ENCODE results near the gene PCDHGB6.

PCDHGB6 gene

DNA sequence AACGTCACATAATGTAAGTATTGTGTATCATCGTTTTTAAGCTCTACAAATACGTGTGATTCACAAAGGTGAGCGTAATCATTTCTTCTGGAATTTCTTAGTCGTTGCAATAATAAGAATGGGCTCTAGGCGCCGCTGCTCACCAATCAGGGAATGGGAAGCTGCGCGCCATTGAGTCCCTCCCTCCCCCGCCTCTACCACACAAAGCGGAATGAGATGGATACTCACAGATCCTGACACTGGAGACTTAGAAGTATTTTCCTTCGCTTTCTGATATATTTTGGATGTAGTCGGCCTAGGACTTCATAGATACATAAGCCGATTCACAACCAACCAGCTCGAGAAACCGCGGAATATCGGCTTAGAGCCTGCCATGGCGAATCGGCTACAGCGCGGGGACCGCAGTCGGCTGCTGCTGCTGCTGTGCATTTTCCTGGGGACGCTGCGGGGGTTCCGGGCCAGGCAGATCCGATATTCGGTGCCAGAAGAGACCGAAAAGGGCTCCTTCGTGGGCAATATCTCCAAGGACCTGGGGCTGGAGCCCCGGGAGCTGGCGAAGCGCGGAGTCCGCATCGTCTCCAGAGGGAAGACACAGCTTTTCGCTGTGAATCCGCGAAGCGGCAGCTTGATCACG lies 13.2 kb downstream of the PCDHGB6 start, which contains the start of gene PCDHGA11 (continued):
- no peak for TF ChIP-seq TSHZ1 (tag by site-specific recombination; IDR thresholded peaks at IDR 0.05; ENCODE audit: borderline replicate concordance)
- no peak for TF ChIP-seq ZNF133 (tag by site-specific recombination; IDR thresholded peaks at IDR 0.05)
- TF ChIP-seq, protein P1, sequence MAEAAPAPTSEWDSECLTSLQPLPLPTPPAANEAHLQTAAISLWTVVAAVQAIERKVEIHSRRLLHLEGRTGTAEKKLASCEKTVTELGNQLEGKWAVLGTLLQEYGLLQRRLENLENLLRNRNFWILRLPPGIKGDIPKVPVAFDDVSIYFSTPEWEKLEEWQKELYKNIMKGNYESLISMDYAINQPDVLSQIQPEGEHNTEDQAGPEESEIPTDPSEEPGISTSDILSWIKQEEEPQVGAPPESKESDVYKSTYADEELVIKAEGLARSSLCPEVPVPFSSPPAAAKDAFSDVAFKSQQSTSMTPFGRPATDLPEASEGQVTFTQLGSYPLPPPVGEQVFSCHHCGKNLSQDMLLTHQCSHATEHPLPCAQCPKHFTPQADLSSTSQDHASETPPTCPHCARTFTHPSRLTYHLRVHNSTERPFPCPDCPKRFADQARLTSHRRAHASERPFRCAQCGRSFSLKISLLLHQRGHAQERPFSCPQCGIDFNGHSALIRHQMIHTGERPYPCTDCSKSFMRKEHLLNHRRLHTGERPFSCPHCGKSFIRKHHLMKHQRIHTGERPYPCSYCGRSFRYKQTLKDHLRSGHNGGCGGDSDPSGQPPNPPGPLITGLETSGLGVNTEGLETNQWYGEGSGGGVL (tag by site-specific recombination; IDR thresholded peaks at IDR 0.05) = no peak
- TF ChIP-seq YY2 (tag by site-specific recombination; IDR thresholded peaks at IDR 0.05) = no peak
- TF ChIP-seq ZNF670 (tag by site-specific recombination; IDR thresholded peaks at IDR 0.05; ENCODE audit: low read depth) = no peak
- no peak for TF ChIP-seq WT1 (tag by site-specific recombination; IDR thresholded peaks at IDR 0.05)
- no peak for TF ChIP-seq ZNF514 (tag by site-specific recombination; IDR thresholded peaks at IDR 0.05)
- TF ChIP-seq ZNF311 (tag by site-specific recombination; IDR thresholded peaks at IDR 0.05; ENCODE audit: borderline replicate concordance) = no peak
- TF ChIP-seq ZEB2 (tag by site-specific recombination; IDR thresholded peaks at IDR 0.05) = 0 out of 2 replicates have a peak, but pooled peaks have one; percentile 21
- TF ChIP-seq ZBTB8A (tag by site-specific recombination; IDR thresholded peaks at IDR 0.05) = no peak
- no peak for TF ChIP-seq ZSCAN16 (tag by site-specific recombination; IDR thresholded peaks at IDR 0.05)
- TF ChIP-seq, protein P2, sequence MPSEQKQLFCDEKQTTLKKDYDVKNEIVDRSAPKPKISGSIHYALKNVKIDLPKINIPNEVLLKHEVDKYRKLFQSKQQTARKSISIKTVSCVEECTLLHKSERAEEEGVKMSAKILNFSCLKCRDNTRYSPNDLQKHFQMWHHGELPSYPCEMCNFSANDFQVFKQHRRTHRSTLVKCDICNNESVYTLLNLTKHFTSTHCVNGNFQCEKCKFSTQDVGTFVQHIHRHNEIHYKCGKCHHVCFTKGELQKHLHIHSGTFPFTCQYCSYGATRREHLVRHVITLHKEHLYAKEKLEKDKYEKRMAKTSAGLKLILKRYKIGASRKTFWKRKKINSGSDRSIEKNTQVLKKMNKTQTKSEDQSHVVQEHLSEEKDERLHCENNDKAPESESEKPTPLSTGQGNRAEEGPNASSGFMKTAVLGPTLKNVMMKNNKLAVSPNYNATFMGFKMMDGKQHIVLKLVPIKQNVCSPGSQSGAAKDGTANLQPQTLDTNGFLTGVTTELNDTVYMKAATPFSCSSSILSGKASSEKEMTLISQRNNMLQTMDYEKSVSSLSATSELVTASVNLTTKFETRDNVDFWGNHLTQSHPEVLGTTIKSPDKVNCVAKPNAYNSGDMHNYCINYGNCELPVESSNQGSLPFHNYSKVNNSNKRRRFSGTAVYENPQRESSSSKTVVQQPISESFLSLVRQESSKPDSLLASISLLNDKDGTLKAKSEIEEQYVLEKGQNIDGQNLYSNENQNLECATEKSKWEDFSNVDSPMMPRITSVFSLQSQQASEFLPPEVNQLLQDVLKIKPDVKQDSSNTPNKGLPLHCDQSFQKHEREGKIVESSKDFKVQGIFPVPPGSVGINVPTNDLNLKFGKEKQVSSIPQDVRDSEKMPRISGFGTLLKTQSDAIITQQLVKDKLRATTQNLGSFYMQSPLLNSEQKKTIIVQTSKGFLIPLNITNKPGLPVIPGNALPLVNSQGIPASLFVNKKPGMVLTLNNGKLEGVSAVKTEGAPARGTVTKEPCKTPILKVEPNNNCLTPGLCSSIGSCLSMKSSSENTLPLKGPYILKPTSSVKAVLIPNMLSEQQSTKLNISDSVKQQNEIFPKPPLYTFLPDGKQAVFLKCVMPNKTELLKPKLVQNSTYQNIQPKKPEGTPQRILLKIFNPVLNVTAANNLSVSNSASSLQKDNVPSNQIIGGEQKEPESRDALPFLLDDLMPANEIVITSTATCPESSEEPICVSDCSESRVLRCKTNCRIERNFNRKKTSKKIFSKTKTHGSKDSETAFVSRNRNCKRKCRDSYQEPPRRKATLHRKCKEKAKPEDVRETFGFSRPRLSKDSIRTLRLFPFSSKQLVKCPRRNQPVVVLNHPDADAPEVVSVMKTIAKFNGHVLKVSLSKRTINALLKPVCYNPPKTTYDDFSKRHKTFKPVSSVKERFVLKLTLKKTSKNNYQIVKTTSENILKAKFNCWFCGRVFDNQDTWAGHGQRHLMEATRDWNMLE (tag by site-specific recombination; conservative IDR thresholded peaks at IDR 0.05; ENCODE audit: low read depth) = no peak
- TF ChIP-seq ZNF214 (tag by site-specific recombination; IDR thresholded peaks at IDR 0.05; ENCODE audit: borderline replicate concordance) = no peak
- no peak for TF ChIP-seq ZNF211 (tag by site-specific recombination; IDR thresholded peaks at IDR 0.05; ENCODE audit: low read depth)
- no peak for TF ChIP-seq PRDM1 (tag by site-specific recombination; IDR thresholded peaks at IDR 0.05)
- TF ChIP-seq ZNF350 (tag by site-specific recombination; IDR thresholded peaks at IDR 0.05) = no peak
- TF ChIP-seq, protein P3, sequence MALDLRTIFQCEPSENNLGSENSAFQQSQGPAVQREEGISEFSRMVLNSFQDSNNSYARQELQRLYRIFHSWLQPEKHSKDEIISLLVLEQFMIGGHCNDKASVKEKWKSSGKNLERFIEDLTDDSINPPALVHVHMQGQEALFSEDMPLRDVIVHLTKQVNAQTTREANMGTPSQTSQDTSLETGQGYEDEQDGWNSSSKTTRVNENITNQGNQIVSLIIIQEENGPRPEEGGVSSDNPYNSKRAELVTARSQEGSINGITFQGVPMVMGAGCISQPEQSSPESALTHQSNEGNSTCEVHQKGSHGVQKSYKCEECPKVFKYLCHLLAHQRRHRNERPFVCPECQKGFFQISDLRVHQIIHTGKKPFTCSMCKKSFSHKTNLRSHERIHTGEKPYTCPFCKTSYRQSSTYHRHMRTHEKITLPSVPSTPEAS (tag by site-specific recombination; IDR thresholded peaks at IDR 0.05) = no peak
- no peak for TF ChIP-seq OSR2 (tag by site-specific recombination; IDR thresholded peaks at IDR 0.05)
- TF ChIP-seq, protein P4, sequence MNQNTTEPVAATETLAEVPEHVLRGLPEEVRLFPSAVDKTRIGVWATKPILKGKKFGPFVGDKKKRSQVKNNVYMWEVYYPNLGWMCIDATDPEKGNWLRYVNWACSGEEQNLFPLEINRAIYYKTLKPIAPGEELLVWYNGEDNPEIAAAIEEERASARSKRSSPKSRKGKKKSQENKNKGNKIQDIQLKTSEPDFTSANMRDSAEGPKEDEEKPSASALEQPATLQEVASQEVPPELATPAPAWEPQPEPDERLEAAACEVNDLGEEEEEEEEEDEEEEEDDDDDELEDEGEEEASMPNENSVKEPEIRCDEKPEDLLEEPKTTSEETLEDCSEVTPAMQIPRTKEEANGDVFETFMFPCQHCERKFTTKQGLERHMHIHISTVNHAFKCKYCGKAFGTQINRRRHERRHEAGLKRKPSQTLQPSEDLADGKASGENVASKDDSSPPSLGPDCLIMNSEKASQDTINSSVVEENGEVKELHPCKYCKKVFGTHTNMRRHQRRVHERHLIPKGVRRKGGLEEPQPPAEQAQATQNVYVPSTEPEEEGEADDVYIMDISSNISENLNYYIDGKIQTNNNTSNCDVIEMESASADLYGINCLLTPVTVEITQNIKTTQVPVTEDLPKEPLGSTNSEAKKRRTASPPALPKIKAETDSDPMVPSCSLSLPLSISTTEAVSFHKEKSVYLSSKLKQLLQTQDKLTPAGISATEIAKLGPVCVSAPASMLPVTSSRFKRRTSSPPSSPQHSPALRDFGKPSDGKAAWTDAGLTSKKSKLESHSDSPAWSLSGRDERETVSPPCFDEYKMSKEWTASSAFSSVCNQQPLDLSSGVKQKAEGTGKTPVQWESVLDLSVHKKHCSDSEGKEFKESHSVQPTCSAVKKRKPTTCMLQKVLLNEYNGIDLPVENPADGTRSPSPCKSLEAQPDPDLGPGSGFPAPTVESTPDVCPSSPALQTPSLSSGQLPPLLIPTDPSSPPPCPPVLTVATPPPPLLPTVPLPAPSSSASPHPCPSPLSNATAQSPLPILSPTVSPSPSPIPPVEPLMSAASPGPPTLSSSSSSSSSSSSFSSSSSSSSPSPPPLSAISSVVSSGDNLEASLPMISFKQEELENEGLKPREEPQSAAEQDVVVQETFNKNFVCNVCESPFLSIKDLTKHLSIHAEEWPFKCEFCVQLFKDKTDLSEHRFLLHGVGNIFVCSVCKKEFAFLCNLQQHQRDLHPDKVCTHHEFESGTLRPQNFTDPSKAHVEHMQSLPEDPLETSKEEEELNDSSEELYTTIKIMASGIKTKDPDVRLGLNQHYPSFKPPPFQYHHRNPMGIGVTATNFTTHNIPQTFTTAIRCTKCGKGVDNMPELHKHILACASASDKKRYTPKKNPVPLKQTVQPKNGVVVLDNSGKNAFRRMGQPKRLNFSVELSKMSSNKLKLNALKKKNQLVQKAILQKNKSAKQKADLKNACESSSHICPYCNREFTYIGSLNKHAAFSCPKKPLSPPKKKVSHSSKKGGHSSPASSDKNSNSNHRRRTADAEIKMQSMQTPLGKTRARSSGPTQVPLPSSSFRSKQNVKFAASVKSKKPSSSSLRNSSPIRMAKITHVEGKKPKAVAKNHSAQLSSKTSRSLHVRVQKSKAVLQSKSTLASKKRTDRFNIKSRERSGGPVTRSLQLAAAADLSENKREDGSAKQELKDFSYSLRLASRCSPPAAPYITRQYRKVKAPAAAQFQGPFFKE (tag by site-specific recombination; IDR thresholded peaks at IDR 0.05; ENCODE audit: borderline replicate concordance) = no peak
- TF ChIP-seq ZNF23 (tag by site-specific recombination; IDR thresholded peaks at IDR 0.05; ENCODE audit: borderline replicate concordance) = no peak
- no peak for TF ChIP-seq SALL2 (tag by site-specific recombination; IDR thresholded peaks at IDR 0.05; ENCODE audit: borderline replicate concordance)
- TF ChIP-seq HOXA7 (CRISPR knock-in tag; IDR thresholded peaks at IDR 0.05; ENCODE audit: borderline replicate concordance) = no peak
